Ishikawa (cell line): ENCODE results near the gene CLASP1.

Experiments used
- CEBPB ChIP-seq: IDR thresholded peaks from 2 replicates; pipeline ENCODE4 v1.6.1; 2012
- CREB1 ChIP-seq: IDR thresholded peaks from 2 replicates; pipeline ENCODE4 v1.6.1; 2012; ENCODE audit warnings: low read depth
- EGR1 ChIP-seq: IDR thresholded peaks from 2 replicates; pipeline ENCODE4 v1.6.1; 2012
- EP300 ChIP-seq: IDR thresholded peaks from 2 replicates; pipeline ENCODE4 v1.6.1; 2012; ENCODE audit warnings: borderline replicate concordance
- FOXM1 ChIP-seq: IDR thresholded peaks from 2 replicates; pipeline ENCODE4 v1.6.1; 2012; ENCODE audit warnings: low read depth, borderline replicate concordance
- NFIC ChIP-seq: IDR thresholded peaks from 2 replicates; pipeline ENCODE4 v1.6.1; 2012
- RAD21 ChIP-seq: IDR thresholded peaks from 2 replicates; pipeline ENCODE4 v1.6.1; 2012; ENCODE audit warnings: low read depth
- REST ChIP-seq: IDR thresholded peaks from 2 replicates; pipeline ENCODE4 v1.6.1; 2012; ENCODE audit warnings: low read depth, mild to moderate bottlenecking
- TAF1 ChIP-seq: IDR thresholded peaks from 2 replicates; pipeline ENCODE4 v1.6.1; 2012; ENCODE audit warnings: low read depth, mild to moderate bottlenecking
- TCF12 ChIP-seq: IDR thresholded peaks from 2 replicates; pipeline ENCODE4 v1.6.1; 2012; ENCODE audit warnings: low read depth
- TEAD4 ChIP-seq: IDR thresholded peaks from 2 replicates; pipeline ENCODE4 v1.6.1; 2012
- USF1 ChIP-seq: IDR thresholded peaks from 2 replicates; pipeline ENCODE4 v1.6.1; 2012
- YY1 ChIP-seq: IDR thresholded peaks from 2 replicates; pipeline ENCODE4 v1.6.1; 2012; ENCODE audit warnings: low read depth
- ZBTB7A ChIP-seq: IDR thresholded peaks from 2 replicates; pipeline ENCODE4 v1.6.1; 2012; ENCODE audit warnings: low read depth
- TF ChIP-seq, protein P1 (sequence below): IDR thresholded peaks from 2 replicates; pipeline ENCODE4 v1.6.1; 2012

Gene CLASP1

GRCh38 chr2:121420486-121420885 is 228.8 kb downstream of the CLASP1 start:
- no peak for TF ChIP-seq EP300
- no peak for TF ChIP-seq YY1
- no peak for TF ChIP-seq FOXM1
- TF ChIP-seq CREB1, result no peak
- no peak for TF ChIP-seq CEBPB
- TF ChIP-seq RAD21, result no peak
- no peak for TF ChIP-seq ZBTB7A
- no peak for TF ChIP-seq REST
- TF ChIP-seq USF1, result no peak

DNA sequence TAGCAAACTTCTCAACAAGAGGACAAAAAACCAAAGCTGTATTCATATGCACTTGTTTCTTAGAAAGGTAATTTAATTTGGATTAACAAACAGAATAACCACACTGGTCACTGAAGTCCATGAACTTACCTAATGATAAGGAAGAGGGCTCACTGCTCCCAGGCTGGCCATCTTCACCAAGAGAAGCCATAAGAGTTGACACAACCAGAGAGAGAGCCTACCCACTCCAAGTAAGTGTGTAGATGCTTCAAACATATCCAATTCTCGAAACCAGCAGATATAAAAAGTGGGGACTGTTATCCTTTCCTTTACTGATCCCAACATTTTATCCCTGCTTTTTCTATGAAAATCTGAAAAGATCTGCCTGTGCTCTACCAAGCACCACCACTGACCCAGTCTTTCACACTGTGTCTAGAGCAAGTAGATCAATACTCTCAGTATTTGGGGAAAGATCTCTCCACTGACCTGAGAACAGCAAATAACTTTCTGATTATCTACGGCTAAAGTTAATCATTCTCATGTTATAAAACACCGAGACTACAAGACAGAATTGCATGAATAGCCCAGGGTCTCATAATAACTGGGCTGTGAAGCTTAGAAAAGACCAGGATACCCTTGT is 230.1 kb downstream of the CLASP1 start:
- no peak for TF ChIP-seq NFIC
- TF ChIP-seq CEBPB, result no peak
- no peak for TF ChIP-seq USF1
- TF ChIP-seq ZBTB7A, result no peak
- TF ChIP-seq TAF1, result no peak
- TF ChIP-seq FOXM1, result no peak

DNA sequence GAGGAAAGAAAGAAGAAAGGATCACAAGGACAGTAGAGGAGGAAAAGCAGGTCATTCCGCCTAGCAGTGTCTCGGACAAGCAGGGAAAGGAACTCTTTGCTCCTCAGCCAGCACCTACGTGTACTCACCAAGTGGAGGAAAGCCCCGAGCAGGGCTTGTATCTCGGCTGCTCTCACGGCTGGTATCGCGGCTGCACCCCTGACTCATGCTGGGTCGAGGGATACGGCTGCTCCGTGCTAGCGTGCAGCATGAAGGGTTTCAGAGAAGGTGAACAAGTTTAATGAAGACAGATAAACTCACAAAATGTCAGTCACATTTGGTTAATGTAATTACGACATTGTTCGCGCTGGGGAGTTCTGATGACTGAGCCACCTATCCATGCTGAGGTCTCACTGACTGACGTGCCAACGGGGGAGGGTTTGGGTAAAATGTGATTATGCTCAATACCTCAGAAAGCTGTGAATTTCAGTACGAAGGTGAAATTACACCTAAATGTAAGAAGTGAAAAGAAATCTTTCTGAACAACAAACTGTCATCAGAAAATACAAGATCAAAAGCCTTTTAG is 230.7 kb downstream of the CLASP1 start:
- no peak for TF ChIP-seq CREB1
- no peak for TF ChIP-seq ZBTB7A
- TF ChIP-seq RAD21, result no peak
- TF ChIP-seq USF1, result no peak
- no peak for TF ChIP-seq TEAD4
- TF ChIP-seq TAF1, result no peak
- TF ChIP-seq, protein P1, sequence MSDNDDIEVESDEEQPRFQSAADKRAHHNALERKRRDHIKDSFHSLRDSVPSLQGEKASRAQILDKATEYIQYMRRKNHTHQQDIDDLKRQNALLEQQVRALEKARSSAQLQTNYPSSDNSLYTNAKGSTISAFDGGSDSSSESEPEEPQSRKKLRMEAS, result no peak
- TF ChIP-seq EGR1, result no peak
- no peak for TF ChIP-seq EP300
- no peak for TF ChIP-seq TCF12
- TF ChIP-seq YY1, result no peak

DNA sequence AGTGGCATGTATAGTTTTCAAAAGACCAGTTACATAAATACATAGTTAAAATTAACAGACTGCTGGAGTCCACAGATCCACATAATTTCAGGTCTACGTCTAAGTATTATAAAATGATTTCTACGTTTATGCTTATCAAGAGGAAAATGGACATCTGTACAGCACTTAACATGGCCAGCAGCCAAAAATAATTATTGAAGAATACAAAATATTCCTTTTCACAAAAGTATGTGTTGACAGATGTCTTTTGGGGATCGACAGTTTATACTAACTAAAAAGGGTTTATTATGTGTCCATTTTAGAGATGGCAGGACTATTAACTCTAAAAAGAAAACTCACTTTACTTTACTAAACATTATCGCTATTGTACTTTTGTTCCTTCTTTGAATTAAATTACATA is 231.4 kb downstream of the CLASP1 start:
- no peak for TF ChIP-seq CREB1
- no peak for TF ChIP-seq FOXM1
- TF ChIP-seq USF1, result no peak

- TF ChIP-seq USF1 (no peak), CEBPB (no peak), CREB1 (no peak), EGR1 (no peak), EP300 (no peak), REST (no peak), YY1 (no peak), RAD21 (no peak), TCF12 (no peak), ZBTB7A (no peak), NFIC (no peak), TAF1 (no peak)
These were observed 233.5 kb downstream of the CLASP1 start for GRCh38 chr2:121415727-121416126.
